CD4-positive, alpha-beta T cell (primary cell): ENCODE data around the gene SHISA3. TPM values are rescaled to one million over a fixed set of nuclear protein-coding genes. Genes with fewer than 3 reads are reported as not detected.
"Not testable (repeated sequence)": the region's sequence is repeated elsewhere in the genome, so short reads cannot be mapped to it uniquely, and the experiment has no call there.

Experiments
- ATAC-seq: fragments of 200-7000 bp; cut with Tn5 transposase; one replicate; pipeline ENCODE4 v1.10.0; 2022; ENCODE audit warnings: mild to moderate bottlenecking; ENCODE audit not compliant: poor library complexity
- CTCF ChIA-PET: fragments of 350-600 bp; sonication (Branson Sonifier 250); formaldehyde crosslinking; loops from one replicate; lab custom pipeline; 2021; ENCODE audit warnings: antibody characterized with exemption, inconsistent platforms; lab: Charles Lee
- POLR2A ChIA-PET: fragments of 350-600 bp; sonication (Branson Sonifier 250); formaldehyde crosslinking; loops from one replicate; lab custom pipeline; 2021; ENCODE audit warnings: antibody characterized with exemption, inconsistent platforms; lab: Charles Lee
- DNase-seq, 14 experiments: peaks; one replicate each; pipeline ENCODE4 v3.0.0-alpha.2; 2013 to 2020; ENCODE audit warnings: mixed read lengths in 2 of 14
- H3K27ac ChIP-seq, 2 donors: one replicate each; pipeline versions ENCODE4 v1.5.1 to v1.7.0; 2013; ENCODE audit warnings: low read length in 2 of 2, low read depth in 1 of 2, mild to moderate bottlenecking in 1 of 2
- H3K27me3 ChIP-seq, 2 experiments: 1 replicate in 1 of 2; 2 replicates in 1 of 2; pipeline versions ENCODE4 v1.6.1 to v1.7.0; 2013; ENCODE audit warnings: low read length in 2 of 2, control low read depth in 1 of 2, mild to moderate bottlenecking in 1 of 2, moderate library complexity in 1 of 2; ENCODE audit not compliant: insufficient read depth in 2 of 2, control insufficient read depth in 1 of 2
- H3K36me3 ChIP-seq: one replicate; pipeline ENCODE4 v1.6.1; 2013; ENCODE audit warnings: low read length, control low read depth; ENCODE audit not compliant: insufficient read depth
- H3K4me1 ChIP-seq: one replicate; pipeline ENCODE4 v1.6.1; 2013; ENCODE audit warnings: low read length, control low read depth; ENCODE audit not compliant: insufficient read depth
- H3K4me3 ChIP-seq: one replicate; pipeline ENCODE4 v1.5.1; 2013; ENCODE audit warnings: mild to moderate bottlenecking, low read length, moderate library complexity
- H3K9me3 ChIP-seq, 2 experiments: 1 replicate in 1 of 2; 2 replicates in 1 of 2; pipeline versions ENCODE4 v1.6.1 to v1.7.0; 2013; ENCODE audit warnings: low read length in 2 of 2, mild to moderate bottlenecking in 2 of 2, control low read depth in 1 of 2, moderate library complexity in 1 of 2; ENCODE audit not compliant: control insufficient read depth in 1 of 2, insufficient read depth in 1 of 2
- H3K27ac Mint-ChIP-seq: one replicate; pipeline ENCODE4 v1.8.0; 2020; ENCODE audit warnings: mixed read lengths
- H3K27me3 Mint-ChIP-seq: one replicate; pipeline ENCODE4 v1.8.0; 2021; ENCODE audit warnings: mixed read lengths
- H3K36me3 Mint-ChIP-seq: one replicate; pipeline ENCODE4 v1.8.0; 2021; ENCODE audit warnings: low read depth, mixed read lengths
- H3K4me1 Mint-ChIP-seq: one replicate; pipeline ENCODE4 v1.8.0; 2021; ENCODE audit warnings: low read depth, mixed read lengths
- H3K4me3 Mint-ChIP-seq: one replicate; pipeline ENCODE4 v1.8.0; 2020; ENCODE audit warnings: mild to moderate bottlenecking, mixed read lengths
- H3K9me3 Mint-ChIP-seq: one replicate; pipeline ENCODE4 v1.8.0; 2020; ENCODE audit warnings: mixed read lengths
- CTCF ChIP-seq: fragments of 200-600 bp; IDR thresholded peaks from one replicate; pipeline ENCODE4 v1.8.0; 2022; ENCODE audit warnings: antibody characterized with exemption, mild to moderate bottlenecking
- intact Hi-C, 2 experiments: fragments of 100-400 bp; cut with DNase I in 1 of 2; cut with micrococcal nuclease in 1 of 2; formaldehyde crosslinking; loops; one replicate each; pipeline versions ENCODE4 v1.15.1 to v1.9.0; 2023 to 2025; cut with DNase I, micrococcal nuclease
- total RNA-seq, 174 experiments: library from RNA in 2 of 174; stranded (reverse) in 2 of 174; gene quantifications; one replicate each; pipeline ENCODE4 v1.2.3 and lab custom pipeline; 2021 to 2026

The SHISA3 gene
- total RNA-seq, 2 experiments from 2014 or later = not detected

- POLR2A ChIA-PET = no interaction called here
- CTCF ChIA-PET = no interaction called here
- H3K9me3 Mint-ChIP-seq = no peaks in the 10 kb centered on the region
Measured at GRCh38 chr4:42366959-42367358, 30.3 kb upstream of the SHISA3 start.

GRCh38 chr4:42369489-42369888 is 27.8 kb upstream of the SHISA3 start:
- no peaks in the 10 kb centered on the region for H3K4me1 ChIP-seq
- Mint-ChIP-seq H3K36me3 (no peaks in the 10 kb centered on the region), H3K27me3 (peaks cover 9% of the 10 kb centered on the region), H3K9me3 (no peaks in the 10 kb centered on the region), H3K27ac (no peak overlapping the region), H3K4me3 (no peak overlapping the region), H3K4me1 (no peaks in the 10 kb centered on the region)
- no peaks in the 10 kb centered on the region for H3K27me3 ChIP-seq
- intact Hi-C loops = no loop called here
- ChIA-PET CTCF (no interaction called here), POLR2A (no interaction called here)
- DNase-seq (no peak), ATAC-seq (no peak)
- no peak overlapping the region for H3K4me3 ChIP-seq
- no peak overlapping the region for H3K27ac ChIP-seq
- no peaks in the 10 kb centered on the region for H3K36me3 ChIP-seq
- TF ChIP-seq CTCF = no peak
- peaks cover 0 to 8% of the 10 kb centered on the region in 2 experiments for H3K9me3 ChIP-seq

More at GRCh38 chr4:42366959-42367358, 30.3 kb upstream of the SHISA3 start:
- no peak for DNase-seq
- Histone ChIP-seq H3K9me3 (peaks cover 0 to 6% of the 10 kb centered on the region in 2 experiments), H3K27me3 (no peaks in the 10 kb centered on the region), H3K27ac (no peak overlapping the region), H3K4me3 (no peak overlapping the region), H3K36me3 (no peaks in the 10 kb centered on the region), H3K4me1 (no peaks in the 10 kb centered on the region)
- no peak overlapping the region for H3K4me3 Mint-ChIP-seq
- intact Hi-C loops = no loop called here
- no peak for TF ChIP-seq CTCF
- no peaks in the 10 kb centered on the region for H3K4me1 Mint-ChIP-seq
- H3K27ac Mint-ChIP-seq = no peak overlapping the region
- ATAC-seq = no peak
- peaks cover 9% of the 10 kb centered on the region for H3K27me3 Mint-ChIP-seq
- H3K36me3 Mint-ChIP-seq = no peaks in the 10 kb centered on the region

GRCh38 chr4:42371305-42372252 is 25.7 kb upstream of the SHISA3 start:
- DNase-seq = peak in 3 of 14 experiments; percentile 17 to 29 (median 27)
- Mint-ChIP-seq H3K9me3 (no peaks in the 10 kb centered on the region), H3K36me3 (no peaks in the 10 kb centered on the region), H3K4me3 (no peak overlapping the region), H3K27ac (no peak overlapping the region), H3K4me1 (no peaks in the 10 kb centered on the region), H3K27me3 (peaks cover 9% of the 10 kb centered on the region)
- H3K4me3 ChIP-seq = no peak overlapping the region
- H3K27ac ChIP-seq = no peak overlapping the region
- peak; percentile 29 for TF ChIP-seq CTCF
- no peaks in the 10 kb centered on the region for H3K4me1 ChIP-seq
- no peak for ATAC-seq
- POLR2A ChIA-PET = no interaction called here
- H3K27me3 ChIP-seq = no peaks in the 10 kb centered on the region
- intact Hi-C loops = loop anchor here in 1 of 2 experiments (10.0 kb wide), 1 partner anchor 143 kb away; no protein-coding TSS in a partner anchor
- CTCF ChIA-PET = interaction anchor here (1.4 kb wide), 1 partner anchor 148 kb away, joined by 3 read pairs; no protein-coding TSS in a partner anchor
- H3K9me3 ChIP-seq = peaks cover 0 to 8% of the 10 kb centered on the region in 2 experiments
- H3K36me3 ChIP-seq = no peaks in the 10 kb centered on the region

GRCh38 chr4:42372303-42372702 is 25.0 kb upstream of the SHISA3 start:
- H3K9me3 Mint-ChIP-seq, H3K27me3 ChIP-seq, H3K4me1 Mint-ChIP-seq, H3K27ac ChIP-seq, H3K27me3 Mint-ChIP-seq, H3K36me3 Mint-ChIP-seq, H3K9me3 ChIP-seq, H3K36me3 ChIP-seq, DNase-seq, H3K4me3 Mint-ChIP-seq, H3K27ac Mint-ChIP-seq, CTCF ChIA-PET, H3K4me1 ChIP-seq, H3K4me3 ChIP-seq, POLR2A ChIA-PET, ATAC-seq: not testable (repeated sequence)
- intact Hi-C loops = loop anchor here in 1 of 2 experiments (10.0 kb wide), 1 partner anchor 142 kb away; no protein-coding TSS in a partner anchor
